ENCODE measurements around the gene AARSD1.
"Not testable (repeated sequence)": the region's sequence is repeated elsewhere in the genome, so short reads cannot be mapped to it uniquely, and the experiment has no call there.

The AARSD1 gene

DNA sequence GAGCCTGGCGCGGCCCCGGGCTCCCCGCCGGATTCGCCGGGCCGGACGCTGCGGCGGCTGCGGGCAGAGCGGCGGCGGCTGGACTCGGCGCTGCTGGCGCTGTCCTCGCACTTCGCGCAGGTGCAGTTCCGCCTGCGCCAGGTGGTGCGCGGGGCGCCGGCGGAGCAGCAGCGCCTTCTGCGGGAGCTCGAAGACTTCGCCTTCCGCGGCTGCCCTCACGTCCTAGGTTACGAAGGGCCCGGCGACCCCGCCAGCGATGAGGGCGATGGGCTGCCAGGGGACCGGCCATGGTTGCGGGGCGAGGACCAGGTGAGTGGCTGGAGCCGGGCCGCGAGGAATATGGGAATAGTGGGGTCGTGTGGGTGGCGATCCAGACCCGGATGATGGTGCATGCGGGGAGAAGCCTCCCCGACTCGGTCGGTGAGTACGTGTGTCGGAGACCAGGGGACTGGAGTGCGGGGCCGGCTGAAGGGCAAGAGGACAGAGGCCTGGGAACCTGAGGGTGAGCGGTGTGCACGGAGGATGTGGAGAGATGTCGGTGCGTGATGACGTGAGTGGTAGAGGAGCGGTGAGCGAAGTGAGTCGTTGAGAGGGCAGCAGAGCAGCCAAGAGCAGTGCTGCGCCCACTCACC is 16.6 kb upstream of the AARSD1 start:
- DNase-seq = peak in 2 of 3 donors; percentile 11 to 49
- Histone ChIP-seq H3K27me3 (replicated peaks; ENCODE audit: control insufficient read depth, insufficient read depth, low read length, poor library complexity, severe bottlenecking) (no peaks in the 10 kb centered on the region), H3K9me3 (ENCODE audit: control insufficient read depth, low read length) (no peaks in the 10 kb centered on the region), H3K4me1 (ENCODE audit: control insufficient read depth, insufficient read depth, low read length, poor library complexity, severe bottlenecking) (peaks cover 13% of the 10 kb centered on the region), H3K27ac (ENCODE audit: insufficient read depth, low read length, poor library complexity, severe bottlenecking) (peak overlapping the region; percentile 78), H3K4me3 (ENCODE audit: insufficient read depth, low read depth, low read length, poor library complexity, severe bottlenecking) (peak overlapping the region; percentile 89), H3K36me3 (ENCODE audit: control insufficient read depth, insufficient read depth, low read length) (peaks cover 9% of the 10 kb centered on the region)

GRCh38 chr17:42980274-42980765 is 16.1 kb upstream of the AARSD1 start, which contains the start of gene RUNDC1:
Gene RUNDC1 (plus strand): TSS chr17:42980565. CDS start chr17:42980577, 12 bp downstream.
- H3K27ac ChIP-seq (ENCODE audit: insufficient read depth, low read length, poor library complexity, severe bottlenecking) = peak within 1 kb of the TSS; percentile 78
- H3K9me3 ChIP-seq (ENCODE audit: control insufficient read depth, low read length) = no peaks in the 10 kb centered on the region
- H3K36me3 ChIP-seq (ENCODE audit: control insufficient read depth, insufficient read depth, low read length) = peaks cover 4% of the 10 kb centered on the region
- H3K4me3 ChIP-seq (ENCODE audit: insufficient read depth, low read depth, low read length, poor library complexity, severe bottlenecking) = peak within 1 kb of the TSS; percentile 89
- no peaks in the 10 kb centered on the region for H3K27me3 ChIP-seq (replicated peaks; ENCODE audit: control insufficient read depth, insufficient read depth, low read length, poor library complexity, severe bottlenecking)
- peaks cover 13% of the 10 kb centered on the region for H3K4me1 ChIP-seq (ENCODE audit: control insufficient read depth, insufficient read depth, low read length, poor library complexity, severe bottlenecking)
- peak; percentile 82 to 88 (median 84) for DNase-seq

DNA sequence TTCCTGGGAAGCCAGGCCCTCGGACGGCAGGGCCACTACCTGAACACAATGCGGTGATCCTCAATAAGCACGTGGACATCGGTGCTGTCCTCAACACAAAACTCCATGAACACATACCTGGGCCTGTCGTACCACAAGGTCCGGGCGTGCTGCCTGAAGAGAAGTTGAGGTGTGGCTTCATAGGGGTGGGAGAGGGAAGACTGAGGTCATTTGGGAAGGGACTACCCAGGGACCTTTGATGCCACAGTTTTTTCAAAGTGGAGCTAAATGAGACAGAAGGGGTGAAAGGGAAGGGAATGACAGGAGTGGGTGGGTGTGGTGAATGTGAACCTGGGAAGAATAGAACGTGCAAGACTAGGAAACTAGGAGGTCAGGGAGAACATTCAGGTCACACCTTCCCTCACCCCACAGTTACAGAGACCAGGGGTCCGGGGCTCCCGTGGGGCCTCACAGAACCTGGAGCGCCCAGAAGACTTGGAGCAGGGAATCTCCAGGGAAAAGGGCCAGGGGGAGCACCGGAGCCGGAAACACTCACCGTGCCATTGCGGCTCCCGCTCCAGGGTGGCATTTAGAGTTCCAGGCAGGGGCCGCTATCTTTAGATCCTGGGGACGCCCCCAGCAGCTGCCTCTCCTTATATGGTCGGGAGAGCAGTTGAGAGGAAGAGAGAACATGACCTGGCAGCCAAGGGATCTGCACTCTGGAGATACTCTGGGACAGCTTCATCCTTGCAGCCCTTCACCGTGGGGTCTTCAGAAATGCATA is 15.4 kb upstream of the AARSD1 start, which contains the start of gene PTGES3L:
Gene PTGES3L (minus strand): TSS at position 570 of the 763 bp plus-strand sequence. CDS start 27 bp downstream, at position 543.
- H3K4me1 ChIP-seq (ENCODE audit: control insufficient read depth, insufficient read depth, low read length, poor library complexity, severe bottlenecking) = peaks cover 13% of the 10 kb centered on the region
- no peaks in the 10 kb centered on the region for H3K9me3 ChIP-seq (ENCODE audit: control insufficient read depth, low read length)
- peak within 1 kb of the TSS; percentile 78 for H3K27ac ChIP-seq (ENCODE audit: insufficient read depth, low read length, poor library complexity, severe bottlenecking)
- H3K27me3 ChIP-seq (replicated peaks; ENCODE audit: control insufficient read depth, insufficient read depth, low read length, poor library complexity, severe bottlenecking) = no peaks in the 10 kb centered on the region
- H3K36me3 ChIP-seq (ENCODE audit: control insufficient read depth, insufficient read depth, low read length) = no peaks in the 10 kb centered on the region
- peak within 1 kb of the TSS; percentile 89 for H3K4me3 ChIP-seq (ENCODE audit: insufficient read depth, low read depth, low read length, poor library complexity, severe bottlenecking)
- DNase-seq = peak in 2 of 3 donors; percentile 2 to 7

GRCh38 chr17:42975701-42976100 is 11.4 kb upstream of the AARSD1 start:
- not testable (repeated sequence) for DNase-seq; H3K36me3 ChIP-seq (ENCODE audit: control insufficient read depth, insufficient read depth, low read length)

GRCh38 chr17:42975265-42975664 is 11.0 kb upstream of the AARSD1 start:
- H3K4me3 ChIP-seq (ENCODE audit: insufficient read depth, low read depth, low read length, poor library complexity, severe bottlenecking) = no peak overlapping the region
- H3K27me3 ChIP-seq (replicated peaks; ENCODE audit: control insufficient read depth, insufficient read depth, low read length, poor library complexity, severe bottlenecking) = no peaks in the 10 kb centered on the region
- no peak for DNase-seq
- H3K4me1 ChIP-seq (ENCODE audit: control insufficient read depth, insufficient read depth, low read length, poor library complexity, severe bottlenecking) = peaks cover 4% of the 10 kb centered on the region
- no peaks in the 10 kb centered on the region for H3K9me3 ChIP-seq (ENCODE audit: control insufficient read depth, low read length)
- no peak overlapping the region for H3K27ac ChIP-seq (ENCODE audit: insufficient read depth, low read length, poor library complexity, severe bottlenecking)
- no peaks in the 10 kb centered on the region for H3K36me3 ChIP-seq (ENCODE audit: control insufficient read depth, insufficient read depth, low read length)

More at GRCh38 chr17:42975701-42976100, 11.4 kb upstream of the AARSD1 start:
- H3K4me1 ChIP-seq (ENCODE audit: control insufficient read depth, insufficient read depth, low read length, poor library complexity, severe bottlenecking); H3K27me3 ChIP-seq (replicated peaks; ENCODE audit: control insufficient read depth, insufficient read depth, low read length, poor library complexity, severe bottlenecking); H3K9me3 ChIP-seq (ENCODE audit: control insufficient read depth, low read length); H3K27ac ChIP-seq (ENCODE audit: insufficient read depth, low read length, poor library complexity, severe bottlenecking); H3K4me3 ChIP-seq (ENCODE audit: insufficient read depth, low read depth, low read length, poor library complexity, severe bottlenecking): not testable (repeated sequence)

DNA sequence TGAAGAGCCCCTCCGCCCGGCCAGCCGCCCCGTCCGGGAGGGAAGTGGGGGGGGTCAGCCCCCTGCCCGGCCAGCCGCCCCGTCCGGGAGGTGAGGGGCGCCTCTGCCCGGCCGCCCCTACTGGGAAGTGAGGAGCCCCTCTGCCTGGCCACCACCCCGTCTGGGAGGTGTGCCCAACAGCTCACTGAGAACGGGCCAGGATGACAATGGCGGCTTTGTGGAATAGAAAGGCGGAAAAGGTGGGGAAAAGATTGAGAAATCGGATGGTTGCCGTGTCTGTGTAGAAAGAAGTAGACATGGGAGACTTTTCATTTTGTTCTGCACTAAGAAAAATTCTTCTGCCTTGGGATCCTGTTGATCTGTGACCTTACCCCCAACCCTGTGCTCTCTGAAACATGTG is 9.1 kb upstream of the AARSD1 start:
- H3K27ac ChIP-seq (ENCODE audit: insufficient read depth, low read length, poor library complexity, severe bottlenecking); H3K27me3 ChIP-seq (replicated peaks; ENCODE audit: control insufficient read depth, insufficient read depth, low read length, poor library complexity, severe bottlenecking); DNase-seq; H3K4me1 ChIP-seq (ENCODE audit: control insufficient read depth, insufficient read depth, low read length, poor library complexity, severe bottlenecking); H3K4me3 ChIP-seq (ENCODE audit: insufficient read depth, low read depth, low read length, poor library complexity, severe bottlenecking); H3K36me3 ChIP-seq (ENCODE audit: control insufficient read depth, insufficient read depth, low read length); H3K9me3 ChIP-seq (ENCODE audit: control insufficient read depth, low read length): not testable (repeated sequence)

GRCh38 chr17:42971589-42971988 is 7.3 kb upstream of the AARSD1 start:
- Histone ChIP-seq H3K9me3 (ENCODE audit: control insufficient read depth, low read length) (no peaks in the 10 kb centered on the region), H3K27ac (ENCODE audit: insufficient read depth, low read length, poor library complexity, severe bottlenecking) (no peak overlapping the region), H3K27me3 (replicated peaks; ENCODE audit: control insufficient read depth, insufficient read depth, low read length, poor library complexity, severe bottlenecking) (no peaks in the 10 kb centered on the region), H3K4me1 (ENCODE audit: control insufficient read depth, insufficient read depth, low read length, poor library complexity, severe bottlenecking) (no peaks in the 10 kb centered on the region), H3K36me3 (ENCODE audit: control insufficient read depth, insufficient read depth, low read length) (no peaks in the 10 kb centered on the region), H3K4me3 (ENCODE audit: insufficient read depth, low read depth, low read length, poor library complexity, severe bottlenecking) (no peak overlapping the region)
- no peak for DNase-seq

GRCh38 chr17:42969001-42969581 is 4.8 kb upstream of the AARSD1 start:
- DNase-seq = no peak
- Histone ChIP-seq H3K27me3 (replicated peaks; ENCODE audit: control insufficient read depth, insufficient read depth, low read length, poor library complexity, severe bottlenecking) (no peaks in the 10 kb centered on the region), H3K4me3 (ENCODE audit: insufficient read depth, low read depth, low read length, poor library complexity, severe bottlenecking) (no peak overlapping the region), H3K9me3 (ENCODE audit: control insufficient read depth, low read length) (no peaks in the 10 kb centered on the region), H3K27ac (ENCODE audit: insufficient read depth, low read length, poor library complexity, severe bottlenecking) (no peak overlapping the region), H3K4me1 (ENCODE audit: control insufficient read depth, insufficient read depth, low read length, poor library complexity, severe bottlenecking) (no peaks in the 10 kb centered on the region), H3K36me3 (ENCODE audit: control insufficient read depth, insufficient read depth, low read length) (no peaks in the 10 kb centered on the region)

DNA sequence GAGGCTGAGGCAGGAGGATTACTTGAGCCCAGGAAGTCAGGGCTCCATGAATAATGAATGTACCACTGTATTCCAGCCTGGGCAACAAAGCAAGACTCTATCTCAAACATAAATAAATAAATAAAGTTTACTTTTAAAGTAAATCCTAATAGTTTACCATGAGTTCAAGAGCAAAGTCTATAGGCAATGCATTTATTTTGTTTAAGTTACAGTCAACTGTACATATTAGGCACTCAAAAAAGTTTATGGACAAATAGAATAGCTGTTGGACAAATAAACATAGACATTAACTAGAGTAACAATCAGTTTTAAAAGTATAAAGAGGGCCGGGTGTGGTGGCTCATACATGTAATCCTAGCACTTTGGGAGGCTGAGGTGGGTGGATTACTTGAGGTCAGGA is 3.7 kb upstream of the AARSD1 start:
- Histone ChIP-seq H3K27ac (ENCODE audit: insufficient read depth, low read length, poor library complexity, severe bottlenecking) (no peak overlapping the region), H3K9me3 (ENCODE audit: control insufficient read depth, low read length) (no peaks in the 10 kb centered on the region), H3K4me3 (ENCODE audit: insufficient read depth, low read depth, low read length, poor library complexity, severe bottlenecking) (no peak overlapping the region), H3K4me1 (ENCODE audit: control insufficient read depth, insufficient read depth, low read length, poor library complexity, severe bottlenecking) (peaks cover 3% of the 10 kb centered on the region), H3K36me3 (ENCODE audit: control insufficient read depth, insufficient read depth, low read length) (no peaks in the 10 kb centered on the region), H3K27me3 (replicated peaks; ENCODE audit: control insufficient read depth, insufficient read depth, low read length, poor library complexity, severe bottlenecking) (no peaks in the 10 kb centered on the region)
- no peak for DNase-seq

- Histone ChIP-seq H3K36me3 (ENCODE audit: control insufficient read depth, insufficient read depth, low read length) (peaks cover 73% of the 10 kb centered on the region), H3K4me3 (ENCODE audit: insufficient read depth, low read depth, low read length, poor library complexity, severe bottlenecking) (no peak overlapping the region), H3K27ac (ENCODE audit: insufficient read depth, low read length, poor library complexity, severe bottlenecking) (no peak overlapping the region), H3K27me3 (replicated peaks; ENCODE audit: control insufficient read depth, insufficient read depth, low read length, poor library complexity, severe bottlenecking) (no peaks in the 10 kb centered on the region), H3K9me3 (ENCODE audit: control insufficient read depth, low read length) (no peaks in the 10 kb centered on the region), H3K4me1 (ENCODE audit: control insufficient read depth, insufficient read depth, low read length, poor library complexity, severe bottlenecking) (no peaks in the 10 kb centered on the region)
- DNase-seq = no peak
Measured at GRCh38 chr17:42953669-42954068, 10.6 kb downstream of the AARSD1 start.

All from effector memory CD4-positive, alpha-beta T cell (primary cell).